DOHH2 (cell line): ENCODE measurements around the gene RAB39A.

Experiments used
- CTCF ChIP-seq: fragments of 200-600 bp; sonication (generic); IDR thresholded peaks from one replicate; pipeline ENCODE4 v1.5.1; 2014; ENCODE audit warnings: antibody characterized with exemption, mild to moderate bottlenecking, low read depth, low read length; ENCODE audit not compliant: poor library complexity, severe bottlenecking
- EZH2phosphoT487 ChIP-seq: fragments of 200-600 bp; sonication (generic); IDR thresholded peaks from 2 replicates; pipeline ENCODE4 v1.6.1; 2017; ENCODE audit warnings: borderline replicate concordance, mild to moderate bottlenecking, antibody characterized with exemption, low read length, moderate library complexity, mixed read lengths

GRCh38 chr11:107973641-107974040, 45.4 kb downstream of the RAB39A start:
- TF ChIP-seq CTCF (no peak), EZH2phosphoT487 (no peak)
